Smooth muscle cell (in vitro differentiated cells): ENCODE data around the gene CCDC40. TPM values are rescaled to one million over a fixed set of nuclear protein-coding genes. Genes with fewer than 3 reads are reported as not detected.

Source experiments
- DNase-seq: peaks from one replicate; lab custom pipeline; 2025; ENCODE audit not compliant: unreplicated experiment; lab: John Stamatoyannopoulos, UW
- H2AFZ ChIP-seq: fragments of 200-600 bp; sonication (generic); 2 replicates; pipeline ENCODE4 v1.6.0; 2016; ENCODE audit warnings: antibody characterized with exemption, low read depth, mild to moderate bottlenecking
- H3F3A ChIP-seq: fragments of 200-600 bp; sonication (generic); 2 replicates; pipeline ENCODE4 v1.6.0; 2017; ENCODE audit warnings: antibody characterized with exemption, low read depth
- H3K27ac ChIP-seq: fragments of 200-600 bp; sonication (generic); 2 replicates; pipeline ENCODE4 v1.5.1; 2016; ENCODE audit warnings: low read depth, mild to moderate bottlenecking
- H3K27me3 ChIP-seq: fragments of 200-600 bp; sonication (generic); 2 replicates; pipeline ENCODE4 v1.6.1; 2016; ENCODE audit warnings: low read depth, mild to moderate bottlenecking
- H3K36me3 ChIP-seq: fragments of 200-600 bp; sonication (generic); 2 replicates; pipeline ENCODE4 v1.5.1; 2016; ENCODE audit warnings: low read depth
- H3K4me1 ChIP-seq: fragments of 200-600 bp; sonication (generic); 2 replicates; pipeline ENCODE4 v1.5.1; 2016; ENCODE audit warnings: low read depth
- H3K4me2 ChIP-seq: fragments of 200-600 bp; sonication (generic); 2 replicates; pipeline ENCODE4 v1.6.0; 2016; ENCODE audit warnings: mild to moderate bottlenecking
- H3K4me3 ChIP-seq: fragments of 200-600 bp; sonication (generic); 2 replicates; pipeline ENCODE4 v1.5.1; 2016; ENCODE audit warnings: mild to moderate bottlenecking
- H3K79me2 ChIP-seq: fragments of 200-600 bp; sonication (generic); 2 replicates; pipeline ENCODE4 v1.6.0; 2016; ENCODE audit warnings: low read depth, mild to moderate bottlenecking
- H3K9ac ChIP-seq: fragments of 200-600 bp; sonication (generic); 2 replicates; pipeline ENCODE4 v1.6.0; 2016; ENCODE audit warnings: low read depth
- H3K9me3 ChIP-seq: fragments of 200-600 bp; sonication (generic); replicated peaks from 2 replicates; pipeline ENCODE4 v1.5.1; 2016; ENCODE audit warnings: low read depth
- H4K20me1 ChIP-seq: fragments of 200-600 bp; sonication (generic); 2 replicates; pipeline ENCODE4 v1.6.0; 2016; ENCODE audit warnings: low read depth
- CTCF ChIP-seq: fragments of 200-600 bp; sonication (generic); IDR thresholded peaks from 2 replicates; pipeline ENCODE4 v1.5.1; 2017; ENCODE audit warnings: borderline replicate concordance, mild to moderate bottlenecking, antibody characterized with exemption; ENCODE audit not compliant: insufficient read depth, poor library complexity, severe bottlenecking
- WGBS: methylation state at CpG from one replicate; pipeline ENCODE4 v1.1.7; 2016; ENCODE audit warnings: low lambda C conversion rate; 5-methylcytosine and 5-hydroxymethylcytosine counted together
- polyA plus RNA-seq: library from polyadenylated mRNA; unstranded; fragments of >200 nt; fragmentation: Nextera tagmentation; extraction: Ambion mirVana; gene quantifications from 2 replicates; pipeline ENCODE4 v1.2.1, GENCODE V29; 2016
- total RNA-seq: library from RNA; depleted of rRNA; stranded (reverse); fragments of >200 nt; gene quantifications from 2 replicates; pipeline ENCODE4 v1.2.3, GENCODE V29; 2014

Gene CCDC40
- total and polyA plus RNA-seq, 2 experiments from 2014 or later: 0.81 to 5.9 TPM

- DNase-seq: no peak
- 95% methylated on average over 27 of the region's 27 CpGs for WGBS
- Histone ChIP-seq H3K4me1 (peaks cover 5% of the 10 kb centered on the region), H2AFZ (no peak overlapping the region), H3K9me3 (no peaks in the 10 kb centered on the region), H3F3A (no peaks in the 10 kb centered on the region), H4K20me1 (no peaks in the 10 kb centered on the region), H3K9ac (no peak overlapping the region), H3K27ac (no peak overlapping the region), H3K27me3 (no peaks in the 10 kb centered on the region), H3K79me2 (no peaks in the 10 kb centered on the region), H3K4me3 (no peak overlapping the region), H3K4me2 (no peak overlapping the region), H3K36me3 (no peaks in the 10 kb centered on the region)
- no peak for TF ChIP-seq CTCF
Measured at GRCh38 chr17:80099291-80100034, 63.0 kb downstream of the CCDC40 start.

GRCh38 chr17:80100035-80100323 is 63.5 kb downstream of the CCDC40 start:
- Histone ChIP-seq H2AFZ (no peak overlapping the region), H3K9ac (no peak overlapping the region), H3K27ac (no peak overlapping the region), H3K4me3 (no peak overlapping the region), H4K20me1 (no peaks in the 10 kb centered on the region), H3F3A (no peaks in the 10 kb centered on the region), H3K36me3 (no peaks in the 10 kb centered on the region), H3K9me3 (no peaks in the 10 kb centered on the region), H3K4me1 (peaks cover 5% of the 10 kb centered on the region), H3K79me2 (no peaks in the 10 kb centered on the region), H3K27me3 (no peaks in the 10 kb centered on the region), H3K4me2 (no peak overlapping the region)
- no peak for TF ChIP-seq CTCF
- no peak for DNase-seq
- WGBS: 99% methylated on average over 4 of the region's 4 CpGs

GRCh38 chr17:80101011-80101945 is 64.8 kb downstream of the CCDC40 start, which contains the start of gene GAA:
TSS of gene GAA (plus strand) at chr17:80101581. CDS start at chr17:80104587, 3,006 bp downstream.
- H3K4me3 ChIP-seq: peak within 1 kb of the TSS; percentile 78
- H3K36me3 ChIP-seq: no peaks in the 10 kb centered on the region
- H3F3A ChIP-seq: no peaks in the 10 kb centered on the region
- peak within 1 kb of the TSS; percentile 4 for H3K27ac ChIP-seq
- H3K4me2 ChIP-seq: peak within 1 kb of the TSS; percentile 99
- TF ChIP-seq CTCF: peak; percentile 72
- no peaks in the 10 kb centered on the region for H3K79me2 ChIP-seq
- H3K9ac ChIP-seq: peak within 1 kb of the TSS; percentile 76
- H4K20me1 ChIP-seq: no peaks in the 10 kb centered on the region
- H3K4me1 ChIP-seq: peaks cover 5% of the 10 kb centered on the region
- peak; percentile 73 for DNase-seq
- no peaks in the 10 kb centered on the region for H3K27me3 ChIP-seq
- peak within 1 kb of the TSS; percentile 95 for H2AFZ ChIP-seq
- WGBS: 2% methylated on average over 54 of the region's 114 CpGs
- H3K9me3 ChIP-seq: no peaks in the 10 kb centered on the region
